Activated CD4-positive, CD25-positive, alpha-beta regulatory T cell treated with anti-CD3 and anti-CD28 coated beads, Interleukin-2, amount 50 U/mL, for 16 hours (primary cell): ENCODE data around the gene PCDHGA5.
"Not testable (repeated sequence)": the region's sequence is repeated elsewhere in the genome, so short reads cannot be mapped to it uniquely, and the experiment has no call there.

Experiments used
- DNase-seq: peaks from one replicate; pipeline ENCODE4 v3.0.0-alpha.2; 2020; ENCODE audit warnings: low read depth, low spot score

The PCDHGA5 gene

DNA sequence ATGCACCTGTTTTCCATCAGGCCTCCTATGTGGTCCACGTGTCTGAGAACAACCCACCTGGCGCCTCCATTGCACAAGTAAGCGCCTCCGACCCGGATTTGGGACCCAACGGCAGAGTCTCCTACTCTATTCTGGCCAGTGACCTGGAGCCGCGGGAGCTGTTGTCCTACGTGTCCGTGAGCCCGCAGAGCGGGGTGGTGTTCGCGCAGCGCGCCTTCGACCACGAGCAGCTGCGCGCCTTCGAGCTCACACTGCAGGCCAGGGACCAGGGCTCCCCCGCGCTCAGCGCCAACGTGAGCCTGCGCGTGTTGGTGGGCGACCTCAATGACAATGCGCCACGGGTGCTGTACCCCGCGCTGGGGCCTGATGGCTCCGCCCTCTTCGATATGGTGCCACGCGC lies 12.4 kb upstream of the PCDHGA5 start:
- DNase-seq: no peak

DNA sequence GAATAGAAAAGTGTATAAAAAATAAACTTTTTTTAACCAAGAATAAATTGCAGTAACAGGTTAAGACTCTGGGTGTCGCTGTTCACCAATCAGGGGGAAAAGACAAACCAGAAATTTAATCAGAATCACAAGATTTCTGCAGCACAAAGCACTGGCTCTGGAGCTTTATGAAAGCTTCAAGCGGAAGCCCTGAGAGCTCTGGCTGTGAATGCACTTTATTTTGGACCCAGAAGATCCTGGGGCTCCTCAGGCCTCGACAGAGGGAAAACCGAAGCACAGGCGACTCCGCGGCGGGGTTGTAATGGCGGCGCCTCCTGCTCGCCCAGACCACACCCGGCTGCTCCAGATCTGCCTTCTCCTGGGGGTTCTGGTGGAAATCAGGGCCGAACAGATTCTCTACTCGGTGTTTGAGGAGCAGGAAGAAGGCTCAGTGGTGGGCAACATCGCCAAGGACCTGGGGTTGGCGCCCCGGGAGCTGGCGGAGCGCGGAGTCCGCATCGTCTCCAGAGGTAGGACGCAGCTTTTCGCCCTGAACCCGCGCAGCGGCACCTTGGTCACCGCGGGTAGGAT lies 9.0 kb upstream of the PCDHGA5 start, which contains the start of gene PCDHGA4:
TSS of gene PCDHGA4 (plus strand) at position 122 of the 570 bp plus-strand sequence. CDS start at position 209, 87 bp downstream.
- no peak for DNase-seq

DNA sequence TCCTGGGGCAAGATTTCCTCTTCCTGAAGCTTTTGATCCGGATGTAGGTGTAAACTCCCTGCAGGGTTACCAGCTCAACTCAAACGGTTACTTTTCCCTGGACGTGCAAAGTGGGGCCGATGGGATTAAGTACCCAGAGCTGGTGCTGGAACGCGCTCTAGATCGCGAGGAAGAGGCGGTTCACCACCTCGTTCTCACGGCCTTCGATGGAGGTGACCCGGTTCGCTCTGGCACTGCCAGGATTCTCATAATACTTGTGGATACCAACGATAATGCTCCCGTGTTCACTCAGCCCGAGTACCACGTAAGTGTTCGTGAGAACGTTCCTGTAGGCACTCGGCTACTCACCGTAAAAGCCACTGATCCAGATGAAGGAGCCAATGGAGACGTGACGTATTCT lies 8.3 kb upstream of the PCDHGA5 start:
- DNase-seq: no peak

DNA sequence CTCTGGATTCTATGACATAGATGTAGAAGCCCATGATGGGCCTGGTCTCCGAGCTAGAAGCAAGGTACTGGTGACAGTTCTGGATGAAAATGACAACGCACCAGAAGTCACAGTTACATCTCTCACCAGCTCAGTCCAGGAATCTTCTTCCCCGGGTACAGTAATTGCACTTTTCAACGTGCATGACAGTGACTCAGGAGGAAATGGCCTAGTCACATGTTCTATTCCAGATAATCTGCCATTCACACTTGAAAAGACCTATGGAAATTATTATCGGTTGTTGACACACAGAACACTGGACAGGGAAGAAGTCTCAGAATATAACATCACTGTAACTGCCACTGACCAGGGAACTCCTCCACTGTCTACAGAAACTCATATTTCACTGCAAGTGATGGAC lies 7.8 kb upstream of the PCDHGA5 start:
- no peak for DNase-seq

GRCh38 chr5:141356950-141357349 lies 7.0 kb upstream of the PCDHGA5 start:
- DNase-seq: no peak

DNA sequence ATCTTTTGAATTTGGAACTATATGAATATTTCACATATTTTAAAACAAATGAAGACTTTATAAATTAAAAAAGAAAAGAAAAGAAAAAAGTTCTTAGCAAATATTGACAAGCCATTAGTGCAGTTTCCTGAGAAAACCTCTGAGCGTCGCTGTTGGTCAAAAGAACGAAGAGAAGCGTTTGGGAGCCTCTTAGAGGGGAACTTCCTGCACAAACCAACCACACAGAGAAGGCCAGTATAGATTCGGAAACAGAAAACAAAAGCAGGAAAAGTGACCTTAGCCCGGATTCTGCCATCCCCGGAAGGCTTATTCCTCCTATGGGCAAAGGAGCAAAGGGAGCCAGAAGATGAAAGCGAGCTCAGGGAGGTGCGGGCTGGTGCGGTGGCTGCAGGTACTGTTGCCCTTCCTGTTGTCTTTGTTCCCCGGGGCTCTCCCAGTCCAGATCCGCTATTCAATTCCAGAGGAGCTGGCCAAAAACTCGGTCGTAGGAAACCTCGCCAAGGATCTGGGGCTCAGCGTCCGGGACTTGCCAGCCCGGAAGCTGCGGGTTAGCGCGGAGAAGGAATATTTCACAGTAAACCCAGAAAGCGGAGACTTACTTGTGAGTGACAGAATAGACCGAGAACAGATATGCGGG lies 4.1 kb upstream of the PCDHGA5 start, which contains the start of gene PCDHGB2:
TSS of gene PCDHGB2 (plus strand) at position 205 of the 637 bp plus-strand sequence. CDS start at position 347, 142 bp downstream.
- no peak for DNase-seq

DNA sequence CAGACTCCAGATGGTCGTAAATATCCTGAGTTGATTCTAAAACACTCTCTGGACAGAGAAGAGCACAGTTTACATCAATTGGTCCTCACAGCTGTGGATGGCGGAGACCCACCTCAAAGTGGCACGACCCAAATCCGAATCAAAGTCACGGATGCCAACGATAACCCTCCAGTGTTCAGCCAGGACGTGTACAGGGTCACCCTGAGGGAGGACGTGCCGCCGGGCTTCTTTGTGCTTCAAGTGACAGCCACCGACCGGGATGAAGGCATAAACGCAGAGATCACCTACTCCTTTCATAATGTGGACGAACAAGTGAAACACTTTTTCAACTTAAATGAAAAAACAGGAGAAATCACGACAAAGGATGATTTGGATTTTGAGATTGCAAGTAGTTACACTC lies 3.3 kb upstream of the PCDHGA5 start:
- no peak for DNase-seq

DNA sequence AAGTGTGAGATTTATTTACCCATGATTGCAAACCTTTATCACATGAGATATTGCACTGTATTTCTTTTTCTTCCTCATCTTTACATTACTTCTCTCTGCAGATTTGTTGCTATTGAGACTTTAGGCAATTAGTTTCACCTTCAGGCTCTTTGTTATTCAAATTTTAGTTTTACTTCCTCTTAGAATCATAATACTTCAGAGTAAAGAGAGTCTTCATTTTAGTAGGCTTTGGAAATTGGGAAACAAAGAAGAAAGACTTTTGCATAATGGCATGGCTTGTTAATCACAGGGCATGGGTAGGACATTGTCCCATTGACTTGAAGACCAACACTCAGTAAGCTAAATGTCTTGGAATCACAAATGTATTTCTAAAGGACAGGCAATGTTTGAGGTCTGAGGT lies 1.2 kb upstream of the PCDHGA5 start:
- no peak for DNase-seq

DNA sequence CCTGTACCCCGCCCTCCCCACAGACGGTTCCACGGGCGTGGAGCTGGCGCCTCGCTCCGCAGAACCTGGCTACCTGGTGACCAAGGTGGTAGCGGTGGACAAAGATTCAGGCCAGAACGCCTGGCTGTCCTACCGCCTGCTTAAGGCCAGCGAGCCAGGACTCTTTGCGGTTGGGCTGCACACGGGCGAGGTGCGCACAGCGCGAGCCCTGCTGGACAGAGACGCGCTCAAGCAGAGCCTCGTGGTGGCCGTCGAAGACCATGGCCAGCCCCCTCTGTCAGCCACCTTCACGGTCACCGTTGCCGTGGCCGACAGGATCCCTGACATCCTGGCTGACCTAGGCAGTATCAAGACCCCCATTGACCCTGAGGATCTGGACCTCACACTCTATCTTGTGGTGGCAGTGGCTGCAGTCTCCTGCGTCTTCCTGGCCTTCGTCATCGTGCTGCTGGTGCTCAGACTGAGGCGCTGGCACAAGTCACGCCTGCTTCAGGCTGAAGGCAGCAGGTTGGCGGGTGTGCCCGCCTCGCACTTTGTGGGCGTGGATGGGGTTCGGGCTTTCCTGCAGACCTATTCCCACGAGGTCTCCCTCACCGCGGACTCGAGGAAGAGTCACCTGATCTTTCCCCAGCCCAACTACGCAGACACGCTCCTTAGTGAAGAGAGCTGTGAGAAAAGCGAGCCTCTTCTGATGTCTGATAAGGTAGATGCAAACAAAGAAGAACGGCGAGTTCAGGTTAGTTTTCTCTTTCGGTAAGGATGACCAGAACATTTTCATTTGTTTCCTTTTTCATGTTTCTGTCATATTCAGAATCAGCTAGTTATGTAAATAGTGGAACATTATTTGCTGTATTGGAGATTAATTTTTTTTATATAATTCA lies 2.3 kb downstream of the PCDHGA5 start:
- no peak for DNase-seq

DNA sequence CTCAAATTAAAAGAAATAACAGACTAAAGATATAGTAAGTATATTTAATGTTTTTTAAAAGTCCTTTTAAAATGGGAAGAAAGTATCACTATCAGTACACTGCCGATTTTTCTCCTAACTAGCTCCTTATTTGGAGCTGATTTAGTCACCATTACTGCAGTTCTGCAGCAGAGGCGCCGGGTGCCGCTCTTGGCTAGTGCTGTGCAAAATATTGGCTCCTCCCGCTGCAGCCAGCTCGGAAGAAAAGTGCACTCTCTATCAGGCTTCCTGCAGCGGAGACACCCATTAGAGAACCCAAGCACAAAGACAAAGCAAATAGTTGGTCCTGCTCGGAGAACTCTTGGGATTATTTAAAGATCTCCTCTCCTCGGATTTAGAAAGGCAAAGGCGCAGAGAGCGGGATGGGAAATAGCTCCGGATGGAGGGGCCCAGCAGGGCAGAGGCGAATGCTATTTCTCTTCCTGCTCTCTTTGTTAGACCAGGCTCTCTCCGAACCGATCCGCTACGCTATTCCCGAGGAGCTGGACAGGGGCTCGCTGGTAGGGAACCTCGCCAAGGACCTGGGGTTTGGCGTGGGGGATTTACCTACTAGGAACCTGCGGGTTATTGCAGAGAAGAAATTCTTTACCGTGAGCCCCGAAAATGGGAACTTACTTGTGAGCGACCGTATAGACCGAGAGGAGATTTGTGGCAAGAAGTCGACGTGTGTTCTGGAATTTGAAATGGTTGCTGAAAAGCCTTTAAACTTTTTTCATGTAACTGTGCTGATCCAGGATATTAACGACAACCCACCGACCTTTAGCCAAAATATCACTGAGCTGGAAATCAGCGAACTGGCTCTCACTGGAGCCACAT lies 6.3 kb downstream of the PCDHGA5 start, which contains the start of gene PCDHGB3:
TSS of gene PCDHGB3 (plus strand) at position 249 of the 855 bp plus-strand sequence. CDS start at position 402, 153 bp downstream.
- no peak for DNase-seq

- DNase-seq: no peak
Measured at GRCh38 chr5:141371572-141372475, 7.9 kb downstream of the PCDHGA5 start.

DNA sequence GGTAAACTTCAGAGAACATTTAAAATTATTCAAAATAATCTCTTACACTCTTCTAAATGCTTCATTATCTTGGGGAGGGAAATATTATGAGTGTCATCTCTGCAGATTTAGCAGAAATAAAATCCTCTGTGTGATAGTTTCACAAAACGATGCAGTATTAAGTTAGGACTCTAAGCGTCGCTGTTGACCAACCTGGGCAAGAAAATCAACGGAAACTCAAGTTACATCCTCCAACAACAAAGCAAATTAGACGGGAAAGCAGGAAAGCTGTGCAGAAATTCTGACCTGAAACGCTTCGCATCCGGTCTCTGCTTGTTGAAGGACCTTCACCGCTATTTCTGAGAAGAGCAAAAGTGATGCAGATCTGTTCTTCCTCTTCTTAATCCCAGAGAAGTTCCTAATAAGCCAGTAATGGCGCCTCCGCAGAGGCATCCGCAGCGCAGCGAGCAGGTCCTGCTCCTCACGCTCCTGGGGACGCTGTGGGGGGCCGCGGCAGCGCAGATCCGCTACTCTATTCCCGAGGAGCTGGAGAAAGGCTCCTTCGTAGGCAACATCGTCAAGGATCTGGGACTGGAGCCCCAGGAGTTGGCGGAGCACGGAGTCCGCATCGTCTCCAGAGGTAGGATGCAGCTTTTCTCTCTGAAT lies 9.8 kb downstream of the PCDHGA5 start, which contains the start of gene PCDHGA6:
TSS of gene PCDHGA6 (plus strand) at position 219 of the 645 bp plus-strand sequence. CDS start at position 412, 193 bp downstream.
- no peak for DNase-seq

GRCh38 chr5:141374627-141375026 lies 10.7 kb downstream of the PCDHGA5 start:
- no peak for DNase-seq

DNA sequence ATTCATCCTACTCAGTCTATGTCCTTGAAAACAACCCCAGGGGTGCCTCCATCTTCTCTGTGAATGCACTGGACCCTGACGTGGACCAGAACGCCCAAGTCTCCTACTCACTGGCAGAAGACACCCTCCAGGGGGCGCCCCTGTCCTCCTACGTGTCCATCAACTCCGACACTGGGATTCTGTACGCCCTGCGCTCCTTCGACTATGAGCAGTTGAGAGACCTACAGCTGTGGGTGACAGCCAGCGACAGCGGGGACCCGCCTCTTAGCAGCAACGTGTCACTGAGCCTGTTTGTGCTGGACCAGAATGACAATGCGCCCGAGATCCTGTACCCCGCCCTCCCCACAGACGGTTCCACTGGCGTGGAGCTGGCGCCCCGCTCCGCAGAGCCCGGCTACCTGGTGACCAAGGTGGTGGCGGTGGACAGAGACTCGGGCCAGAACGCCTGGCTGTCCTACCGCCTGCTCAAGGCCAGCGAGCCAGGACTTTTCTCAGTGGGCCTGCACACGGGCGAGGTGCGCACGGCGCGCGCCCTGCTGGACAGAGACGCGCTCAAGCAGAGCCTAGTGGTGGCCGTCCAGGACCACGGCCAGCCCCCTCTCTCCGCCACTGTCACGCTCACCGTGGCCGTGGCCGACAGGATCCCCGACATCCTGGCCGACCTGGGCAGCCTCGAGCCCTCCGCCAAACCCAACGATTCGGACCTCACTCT lies 11.6 kb downstream of the PCDHGA5 start:
- DNase-seq: not testable (repeated sequence)

DNA sequence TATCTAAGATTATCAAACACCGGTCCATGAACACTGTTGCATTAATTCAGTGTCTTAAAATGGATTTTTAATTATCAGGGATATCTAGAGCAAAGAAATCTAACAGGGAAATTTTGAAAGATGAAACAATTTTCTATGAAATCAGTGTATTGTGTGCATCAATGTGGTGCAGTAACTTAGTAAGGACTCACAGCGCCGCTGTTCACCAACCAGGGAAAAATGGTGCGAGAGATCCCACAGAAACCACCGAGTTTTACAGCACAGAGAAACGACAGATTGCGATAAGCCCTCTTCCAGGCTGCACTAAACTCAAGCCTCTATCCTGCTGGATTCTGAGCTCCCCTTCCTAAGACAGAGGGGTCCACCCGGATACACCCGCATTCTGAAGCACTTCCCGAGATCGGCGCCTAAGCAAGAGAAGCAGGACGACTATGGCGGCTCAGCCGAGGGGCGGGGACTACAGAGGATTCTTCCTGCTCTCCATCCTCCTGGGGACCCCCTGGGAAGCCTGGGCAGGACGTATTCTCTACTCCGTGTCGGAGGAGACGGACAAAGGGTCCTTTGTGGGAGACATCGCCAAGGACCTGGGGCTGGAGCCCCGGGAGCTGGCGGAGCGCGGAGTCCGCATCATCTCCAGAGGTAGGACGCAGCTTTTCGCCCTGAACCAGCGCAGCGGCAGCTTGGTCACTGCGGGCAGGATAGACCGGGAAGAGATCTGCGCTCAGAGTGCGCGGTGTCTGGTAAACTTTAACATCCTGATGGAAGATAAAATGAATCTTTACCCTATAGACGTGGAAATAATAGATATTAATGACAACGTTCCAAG lies 18.7 kb downstream of the PCDHGA5 start, which contains the start of gene PCDHGA7:
TSS of gene PCDHGA7 (plus strand) at position 274 of the 826 bp plus-strand sequence. CDS start at position 432, 158 bp downstream.
- no peak for DNase-seq

- DNase-seq: no peak
Measured at GRCh38 chr5:141383345-141383744, 19.4 kb downstream of the PCDHGA5 start.

DNA sequence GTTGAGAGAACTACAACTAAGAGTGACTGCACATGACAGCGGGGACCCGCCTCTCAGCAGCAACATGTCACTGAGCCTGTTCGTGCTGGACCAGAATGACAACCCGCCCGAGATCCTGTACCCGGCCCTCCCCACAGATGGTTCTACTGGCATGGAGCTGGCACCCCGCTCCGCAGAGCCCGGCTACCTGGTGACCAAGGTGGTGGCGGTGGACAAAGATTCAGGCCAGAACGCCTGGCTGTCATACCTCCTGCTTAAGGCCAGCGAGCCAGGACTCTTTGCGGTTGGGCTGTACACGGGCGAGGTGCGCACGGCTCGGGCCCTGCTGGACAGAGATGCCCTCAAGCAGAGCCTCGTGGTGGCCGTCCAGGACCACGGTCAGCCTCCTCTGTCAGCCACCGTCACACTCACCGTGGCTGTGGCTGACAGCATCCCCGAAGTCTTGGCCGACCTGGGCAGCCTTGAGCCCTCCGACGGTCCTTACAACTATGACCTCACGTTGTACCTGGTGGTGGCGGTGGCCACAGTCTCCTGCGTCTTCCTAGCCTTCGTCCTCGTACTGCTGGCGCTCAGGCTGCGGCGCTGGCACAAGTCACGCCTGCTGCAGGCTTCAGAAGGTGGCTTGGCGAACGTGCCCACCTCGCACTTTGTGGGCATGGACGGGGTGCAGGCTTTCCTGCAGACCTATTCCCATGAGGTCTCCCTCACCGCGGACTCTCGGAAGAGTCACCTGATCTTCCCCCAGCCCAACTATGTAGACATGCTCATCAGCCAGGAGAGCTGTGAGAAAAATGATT lies 20.7 kb downstream of the PCDHGA5 start:
- no peak for DNase-seq
